Osteoblast (primary cell): ENCODE data around the gene NPHS1. TPM values are rescaled to one million over a fixed set of nuclear protein-coding genes. Genes with fewer than 3 reads are reported as not detected.
A peak's percentile ranks its signal among the peaks of the same experiment; 100 is the strongest.
"Not testable (repeated sequence)": the region's sequence is repeated elsewhere in the genome, so short reads cannot be mapped to it uniquely, and the experiment has no call there.

Experiments used
- DNase-seq: peaks from one replicate; pipeline ENCODE4 v3.0.0; 2011; ENCODE audit warnings: low spot score, mixed read lengths; ENCODE audit not compliant: insufficient read length; ENCODE audit errors: missing footprints
- H2AFZ ChIP-seq: 2 replicates; pipeline ENCODE4 v1.6.0; 2011; ENCODE audit warnings: mild to moderate bottlenecking, low read length
- H3K27ac ChIP-seq: 2 replicates; pipeline ENCODE4 v1.5.1; 2011; ENCODE audit warnings: mild to moderate bottlenecking, low read depth, low read length, moderate library complexity
- H3K27me3 ChIP-seq: 2 replicates; pipeline ENCODE4 v1.6.0; 2012; ENCODE audit warnings: mild to moderate bottlenecking, control low read depth, inconsistent platforms, low read length, moderate library complexity; ENCODE audit not compliant: insufficient read depth
- H3K36me3 ChIP-seq: 2 replicates; pipeline ENCODE4 v1.5.1; 2011; ENCODE audit warnings: mild to moderate bottlenecking, low read length, control low read depth, moderate library complexity; ENCODE audit not compliant: insufficient read depth
- H3K4me1 ChIP-seq: 2 replicates; pipeline ENCODE4 v1.5.1; 2011; ENCODE audit warnings: mild to moderate bottlenecking, low read length, control low read depth, moderate library complexity; ENCODE audit not compliant: insufficient read depth
- H3K4me2 ChIP-seq: 2 replicates; pipeline ENCODE4 v1.6.0; 2011; ENCODE audit warnings: mild to moderate bottlenecking, low read length; ENCODE audit not compliant: insufficient read depth
- H3K4me3 ChIP-seq: fragments of 200-600 bp; sonication (generic); 3 replicates; pipeline ENCODE4 v1.5.1; 2012; ENCODE audit warnings: mild to moderate bottlenecking, low read length, inconsistent platforms; ENCODE audit not compliant: insufficient read depth
- H3K79me2 ChIP-seq: 2 replicates; pipeline ENCODE4 v1.6.0; 2012; ENCODE audit warnings: mild to moderate bottlenecking, low read length, control low read depth, inconsistent platforms; ENCODE audit not compliant: insufficient read depth
- H3K9me3 ChIP-seq: 2 replicates; pipeline ENCODE4 v1.5.1; 2011; ENCODE audit warnings: low read depth, low read length, control low read depth
- H4K20me1 ChIP-seq: 2 replicates; pipeline ENCODE4 v1.6.0; 2012; ENCODE audit warnings: mild to moderate bottlenecking, low read length, control low read depth; ENCODE audit not compliant: insufficient read depth
- CTCF ChIP-seq: IDR thresholded peaks from 2 replicates; pipeline ENCODE4 v1.5.1; 2011; ENCODE audit warnings: mild to moderate bottlenecking, low read depth, low read length, moderate library complexity; ENCODE audit errors: extremely low read depth
- total RNA-seq: library from RNA; depleted of rRNA; stranded (reverse); fragments of >200 nt; gene quantifications from 2 replicates; pipeline ENCODE4 v1.2.3, GENCODE V29; 2012

Gene NPHS1
- total RNA-seq, 1 donor = not detected

- no peak for TF ChIP-seq CTCF
- peak; percentile 27 for DNase-seq
- Histone ChIP-seq H3K4me2 (no peak overlapping the region), H3K79me2 (no peaks in the 10 kb centered on the region), H3K36me3 (no peaks in the 10 kb centered on the region), H4K20me1 (no peaks in the 10 kb centered on the region), H3K9me3 (no peaks in the 10 kb centered on the region), H3K4me1 (no peaks in the 10 kb centered on the region), H3K27ac (no peak overlapping the region), H3K4me3 (no peak overlapping the region), H3K27me3 (peaks cover 14% of the 10 kb centered on the region), H2AFZ (no peak overlapping the region)
Measured at GRCh38 chr19:35801828-35802227, 50.5 kb downstream of the NPHS1 start.

GRCh38 chr19:35797663-35798062, 54.6 kb downstream of the NPHS1 start:
- Histone ChIP-seq H3K4me1 (peaks cover 2% of the 10 kb centered on the region), H2AFZ (no peak overlapping the region), H3K79me2 (no peaks in the 10 kb centered on the region), H3K27ac (no peak overlapping the region), H3K36me3 (no peaks in the 10 kb centered on the region), H3K9me3 (no peaks in the 10 kb centered on the region), H3K4me3 (no peak overlapping the region), H3K4me2 (no peak overlapping the region), H3K27me3 (peaks cover 33% of the 10 kb centered on the region), H4K20me1 (no peaks in the 10 kb centered on the region)
- DNase-seq = peak; percentile 36
- TF ChIP-seq CTCF = no peak

- Histone ChIP-seq H3K9me3 (no peaks in the 10 kb centered on the region), H3K4me2 (no peak overlapping the region), H4K20me1 (no peaks in the 10 kb centered on the region)
Measured at GRCh38 chr19:35796645-35797542, 55.4 kb downstream of the NPHS1 start.

GRCh38 chr19:35795564-35795963, 56.7 kb downstream of the NPHS1 start:
- not testable (repeated sequence) for H3K27ac ChIP-seq, H3K4me2 ChIP-seq, H3K4me1 ChIP-seq, H4K20me1 ChIP-seq, H3K36me3 ChIP-seq, H2AFZ ChIP-seq, H3K9me3 ChIP-seq, H3K4me3 ChIP-seq, DNase-seq, H3K79me2 ChIP-seq
- peaks cover 33% of the 10 kb centered on the region for H3K27me3 ChIP-seq

More at GRCh38 chr19:35796645-35797542, 55.4 kb downstream of the NPHS1 start:
- Histone ChIP-seq H3K27me3 (peaks cover 33% of the 10 kb centered on the region), H2AFZ (no peak overlapping the region), H3K79me2 (no peaks in the 10 kb centered on the region), H3K4me3 (no peak overlapping the region), H3K36me3 (no peaks in the 10 kb centered on the region), H3K4me1 (peaks cover 2% of the 10 kb centered on the region), H3K27ac (no peak overlapping the region)
- DNase-seq = peak; percentile 37
- TF ChIP-seq CTCF = no peak
